NCI-H748 treated with DMSO at 0.1 percent for 48 hours (cell line): ENCODE results near the gene TBC1D1.
"Not testable (repeated sequence)": the region's sequence is repeated elsewhere in the genome, so short reads cannot be mapped to it uniquely, and the experiment has no call there.

Experiments
- DNase-seq: peaks from one replicate; lab custom pipeline; 2025; lab: John Stamatoyannopoulos, UW

Gene TBC1D1

GRCh38 chr4:37968747-37969146, 77.9 kb downstream of the TBC1D1 start:
- DNase-seq: no peak

GRCh38 chr4:37970702-37971101, 79.8 kb downstream of the TBC1D1 start:
- DNase-seq: no peak

- no peak for DNase-seq
These were observed 80.3 kb downstream of the TBC1D1 start for GRCh38 chr4:37971202-37971601.

GRCh38 chr4:37973441-37973840, 82.6 kb downstream of the TBC1D1 start:
- no peak for DNase-seq

- not testable (repeated sequence) for DNase-seq
These were observed 84.5 kb downstream of the TBC1D1 start for GRCh38 chr4:37975321-37975822.

- DNase-seq: no peak
These were observed 85.6 kb downstream of the TBC1D1 start for GRCh38 chr4:37976507-37976906.

GRCh38 chr4:37976991-37977470, 86.1 kb downstream of the TBC1D1 start:
- DNase-seq: peak; percentile 19

GRCh38 chr4:37977471-37978247, 86.8 kb downstream of the TBC1D1 start:
- DNase-seq: no peak

- DNase-seq: no peak
These were observed 87.5 kb downstream of the TBC1D1 start for GRCh38 chr4:37978248-37978924.

GRCh38 chr4:37980246-37980645, 89.4 kb downstream of the TBC1D1 start:
- no peak for DNase-seq

GRCh38 chr4:37981425-37981824, 90.5 kb downstream of the TBC1D1 start:
- no peak for DNase-seq

GRCh38 chr4:37981844-37982720, 91.2 kb downstream of the TBC1D1 start:
- DNase-seq: no peak

- no peak for DNase-seq
These were observed 91.9 kb downstream of the TBC1D1 start for GRCh38 chr4:37982736-37983135.

GRCh38 chr4:37983951-37984350, 93.1 kb downstream of the TBC1D1 start:
- DNase-seq: no peak

GRCh38 chr4:37985730-37986275, 94.9 kb downstream of the TBC1D1 start:
- DNase-seq: no peak

GRCh38 chr4:37988670-37989069, 97.8 kb downstream of the TBC1D1 start:
- no peak for DNase-seq

- no peak for DNase-seq
These were observed 98.7 kb downstream of the TBC1D1 start for GRCh38 chr4:37989398-37990260.

- no peak for DNase-seq
These were observed 99.9 kb downstream of the TBC1D1 start for GRCh38 chr4:37990731-37991245.

- no peak for DNase-seq
These were observed 100.9 kb downstream of the TBC1D1 start for GRCh38 chr4:37991623-37992410.

- DNase-seq: no peak
These were observed 102.9 kb downstream of the TBC1D1 start for GRCh38 chr4:37993806-37994205.
